K562 (cell line): Measurements from ENCODE around the gene PCBD2. TPM values are rescaled to one million over a fixed set of nuclear protein-coding genes. Genes with fewer than 3 reads are reported as not detected.

ENCODE experiments used
- ATAC-seq: fragments of 200-7000 bp; cut with Tn5 transposase; 3 replicates; pipeline ENCODE4 v1.9.1; 2020; ENCODE audit warnings: moderate library complexity
- BruUV-seq: library from RNA; stranded (reverse); fragments of 400-500 nt; replicated peaks from 2 replicates; lab custom pipeline; 2021; lab: Mats Ljungman, UMichigan
- CTCF ChIA-PET: fragments of 300-600 bp; formaldehyde crosslinking; extraction: SDS; loops from one replicate; lab custom pipeline; 2021; ENCODE audit warnings: low intra/inter-chr PET ratio; lab: Yijun Ruan, JAX
- POLR2A ChIA-PET: fragments of 300-600, 350-650 bp; sonication (Branson Sonifier 250); formaldehyde crosslinking; extraction: SDS; loops from one replicate; lab custom pipeline; 2021; ENCODE audit warnings: antibody characterized with exemption, inconsistent platforms; lab: Yijun Ruan, JAX
- DNase-seq, 4 experiments: peaks; one replicate each; pipeline versions ENCODE4 v3.0.0 to v3.0.0-alpha.2; 2011 to 2018; ENCODE audit warnings: low spot score in 3 of 4, mixed read lengths in 3 of 4; ENCODE audit errors: extremely low read depth in 1 of 4
- FAIRE-seq: peaks from 2 replicates; lab custom pipeline; 2011; peaks lifted over from hg19 to GRCh38; lab: Jason Lieb, UNC
- H2AFZ ChIP-seq: 2 replicates; pipeline ENCODE4 v1.6.0; 2011; ENCODE audit warnings: low read depth, low read length, control low read depth, inconsistent platforms
- H3K27ac ChIP-seq: fragments of 200-600 bp; 3 replicates; pipeline ENCODE4 v1.8.0; 2011; ENCODE audit warnings: low read depth, mild to moderate bottlenecking, control low read depth, inconsistent platforms, low read length, moderate library complexity, mixed read lengths; ENCODE audit errors: extremely low read depth
- H3K27me3 ChIP-seq, 2 experiments: fragments of 300-600 bp in 1 of 2; 2 replicates in 1 of 2; 3 replicates in 1 of 2; pipeline versions ENCODE4 v1.6.0 to v1.8.0; 2011; ENCODE audit warnings: inconsistent platforms in 2 of 2, low read length in 2 of 2, mild to moderate bottlenecking in 1 of 2, mixed read lengths in 1 of 2, moderate library complexity in 1 of 2; ENCODE audit not compliant: control insufficient read depth in 2 of 2, insufficient read depth in 2 of 2
- H3K36me3 ChIP-seq: fragments of 300-600 bp; 3 replicates; pipeline ENCODE4 v1.8.0; 2011; ENCODE audit warnings: mild to moderate bottlenecking, low read length, inconsistent platforms; ENCODE audit not compliant: control insufficient read depth, insufficient read depth
- H3K4me1 ChIP-seq, 2 experiments: fragments of 200-600 bp in 1 of 2; replicated peaks in 1 of 2; 2 replicates in 1 of 2; 3 replicates in 1 of 2; pipeline versions ENCODE4 v1.5.1 to v1.8.0; 2011; ENCODE audit warnings: inconsistent platforms in 2 of 2, low read length in 2 of 2, mild to moderate bottlenecking in 1 of 2, mixed read lengths in 1 of 2, moderate library complexity in 1 of 2; ENCODE audit not compliant: control insufficient read depth in 2 of 2, insufficient read depth in 2 of 2
- H3K4me2 ChIP-seq: 2 replicates; pipeline ENCODE4 v1.6.1; 2011; ENCODE audit warnings: low read length, control low read depth, inconsistent platforms, mixed read lengths; ENCODE audit not compliant: insufficient read depth
- H3K4me3 ChIP-seq: fragments of 200-600 bp; sonication (generic), shearing (Covaris generic); 2 replicates; pipeline ENCODE4 v1.5.1; 2016; ENCODE audit warnings: control low read depth, inconsistent platforms
- H3K79me2 ChIP-seq: fragments of 200-600 bp; 3 replicates; pipeline ENCODE4 v1.8.0; 2011; ENCODE audit warnings: low read length, inconsistent platforms; ENCODE audit not compliant: control insufficient read depth, insufficient read depth
- H3K9ac ChIP-seq, 2 experiments: 2 replicates each; pipeline versions ENCODE4 v1.6.0 to v1.6.1; 2011; ENCODE audit warnings: low read depth in 2 of 2, low read length in 2 of 2, control low read depth in 1 of 2, inconsistent platforms in 1 of 2, mild to moderate bottlenecking in 1 of 2, mixed read lengths in 1 of 2; ENCODE audit not compliant: insufficient read depth in 1 of 2
- H3K9me1 ChIP-seq: one replicate; pipeline ENCODE4 v1.6.0; 2011; ENCODE audit warnings: inconsistent platforms, mild to moderate bottlenecking, low read length, moderate library complexity; ENCODE audit not compliant: control insufficient read depth, insufficient read depth
- H3K9me3 ChIP-seq: replicated peaks from 2 replicates; pipeline ENCODE4 v1.5.1; 2011; ENCODE audit warnings: low read depth, low read length, inconsistent platforms; ENCODE audit not compliant: control insufficient read depth, insufficient read depth
- H4K20me1 ChIP-seq: replicated peaks from 2 replicates; pipeline ENCODE4 v1.6.1; 2011; ENCODE audit warnings: low read length, inconsistent platforms, mixed read lengths; ENCODE audit not compliant: control insufficient read depth, insufficient read depth
- ARID3B ChIP-seq: fragments of 250-450 bp; sonication (Bioruptor Pico); IDR thresholded peaks from 2 replicates; pipeline ENCODE4 v1.4.0; 2020; ENCODE audit warnings: borderline replicate concordance
- ATF2 ChIP-seq: sonication (generic); formaldehyde crosslinking; IDR thresholded peaks from 2 replicates; pipeline ENCODE4 v1.8.1; 2022; ENCODE audit warnings: missing genetic modification reagents
- ATF4 ChIP-seq: fragments of 450-650 bp; formaldehyde crosslinking; IDR thresholded peaks from 2 replicates; pipeline ENCODE4 v1.4.0; 2022; ENCODE audit warnings: mild to moderate bottlenecking, moderate library complexity
- CC2D1A ChIP-seq: fragments of 450-650 bp; IDR thresholded peaks from 2 replicates; pipeline ENCODE4 v1.6.1; 2017; ENCODE audit warnings: mild to moderate bottlenecking
- ETS2 ChIP-seq: IDR thresholded peaks from 2 replicates; pipeline ENCODE4 v1.6.1; 2016; ENCODE audit warnings: borderline replicate concordance, missing genetic modification characterization, mild to moderate bottlenecking, moderate library complexity, missing compliant biosample characterization; ENCODE audit not compliant: poor library complexity, severe bottlenecking
- FIP1L1 ChIP-seq: fragments of 200-400 bp; formaldehyde crosslinking; IDR thresholded peaks from 2 replicates; pipeline ENCODE4 v1.6.1; 2018; ENCODE audit warnings: mild to moderate bottlenecking, low read depth, low read length; ENCODE audit not compliant: poor library complexity, severe bottlenecking
- KAT7 ChIP-seq: sonication (generic); formaldehyde crosslinking; IDR thresholded peaks from 2 replicates; pipeline ENCODE4 v1.8.0; 2022; ENCODE audit warnings: missing genetic modification reagents, mild to moderate bottlenecking, borderline replicate concordance
- KLF16 ChIP-seq: IDR thresholded peaks from 2 replicates; pipeline ENCODE4 v1.6.1; 2016; ENCODE audit warnings: antibody characterized with exemption
- MCM3 ChIP-seq: fragments of 450-650 bp; IDR thresholded peaks from 2 replicates; pipeline ENCODE4 v1.6.1; 2016
- NCOR1 ChIP-seq: fragments of 450-650 bp; IDR thresholded peaks from 2 replicates; pipeline ENCODE4 v1.6.1; 2016; ENCODE audit warnings: mild to moderate bottlenecking, moderate library complexity
- PCBP2 ChIP-seq: fragments of 200-400 bp; formaldehyde crosslinking; IDR thresholded peaks from 2 replicates; pipeline ENCODE4 v1.6.1; 2018; ENCODE audit warnings: low read length, low read depth, mild to moderate bottlenecking, moderate library complexity; ENCODE audit not compliant: poor library complexity, severe bottlenecking
- SREBF2 ChIP-seq: sonication (generic); formaldehyde crosslinking; IDR thresholded peaks from 2 replicates; pipeline ENCODE4 v1.4.0; 2020; ENCODE audit warnings: mild to moderate bottlenecking, missing genetic modification reagents
- XRCC3 ChIP-seq: fragments of 450-650 bp; IDR thresholded peaks from 2 replicates; pipeline ENCODE4 v1.6.1; 2017; ENCODE audit warnings: mild to moderate bottlenecking, moderate library complexity
- WGBS: fragments of 100-300 bp; shearing (Covaris generic); methylation state at CpG from one replicate; pipeline ENCODE4 v1.1.6; 2016; ENCODE audit warnings: low coverage, mixed read lengths; ENCODE audit not compliant: insufficient coverage; ENCODE audit errors: missing lambda C conversion rate; 5-methylcytosine and 5-hydroxymethylcytosine counted together
- in situ Hi-C: fragments of 300-500 bp; cut with MboI; formaldehyde crosslinking; loops from 4 replicates; pipeline ENCODE4 v1.15.0; 2018; ENCODE audit warnings: inconsistent platforms, mixed read lengths
- intact Hi-C: fragments of 100-400 bp; cut with micrococcal nuclease; formaldehyde crosslinking; loops from 2 replicates; pipeline ENCODE4 v1.14.2; 2022
- polyA plus RNA-seq, 8 experiments: library from polyadenylated mRNA; depleted of rRNA in 4 of 8; stranded (reverse) in 5 of 8; unstranded in 3 of 8; fragments of >200 nt; fragmentation: Nextera tagmentation in 2 of 8; fragmentation: Illumina TruSeq in 1 of 8; extraction: Ambion mirVana in 2 of 8; extraction: Trizol in 1 of 8; gene quantifications; 2 replicates each; pipeline versions ENCODE4 v1.2.1 to v1.2.3, GENCODE V29; 2011 to 2014; ENCODE audit warnings: inconsistent platforms in 1 of 8, missing spikeins in 1 of 8
- total RNA-seq, 7 experiments: library from RNA; depleted of rRNA in 6 of 7; stranded (reverse); fragments of >200 nt in 6 of 7; fragmentation: Illumina TruSeq in 2 of 7; extraction: Trizol in 2 of 7; gene quantifications; 2 replicates each; pipeline versions ENCODE4 v1.2.1 to v1.2.3, GENCODE V29; 2011 to 2021; ENCODE audit warnings: low replicate concordance in 1 of 7

The PCBD2 gene
- total and polyA plus RNA-seq, 9 of the 15 experiments (the other 6 are each of a cell fraction or from before 2014, with no cell fraction given): 5.2 to 13.8 (median 7.8) TPM

GRCh38 chr5:134879456-134879855 lies 25.5 kb upstream of the PCBD2 start:
- no TSS peak for BruUV-seq
- Histone ChIP-seq H3K4me3 (no peak overlapping the region), H4K20me1 (no peaks in the 10 kb centered on the region), H3K27me3 (no peaks in the 10 kb centered on the region), H3K4me2 (no peak overlapping the region), H3K9me3 (no peaks in the 10 kb centered on the region), H3K9ac (no peak overlapping the region), H3K9me1 (no peaks in the 10 kb centered on the region), H2AFZ (no peak overlapping the region), H3K27ac (no peak overlapping the region), H3K4me1 (peaks cover 11 to 13% of the 10 kb centered on the region in 2 experiments; a peak in 4 of 5 replicates), H3K79me2 (peaks cover 8% of the 10 kb centered on the region; the same call in 2 of the 3 replicates), H3K36me3 (no peaks in the 10 kb centered on the region)
- POLR2A ChIA-PET: no interaction called here
- 70% methylated on average over 3 of the region's 3 CpGs for WGBS
- ATAC-seq (no peak), DNase-seq (no peak), FAIRE-seq (no peak)
- in situ Hi-C loops (no loop called here), intact Hi-C loops (no loop called here)
- TF ChIP-seq ATF4 (CRISPR knock-in tag) (no peak), CC2D1A (no peak), KLF16 (no peak), NCOR1 (no peak), ARID3B (CRISPR knock-in tag) (no peak), ATF2 (CRISPR knock-in tag) (no peak), SREBF2 (CRISPR knock-in tag) (no peak), FIP1L1 (no peak), PCBP2 (no peak), ETS2 (tag) (no peak), KAT7 (CRISPR knock-in tag) (no peak), XRCC3 (no peak), MCM3 (no peak)
- CTCF ChIA-PET: no interaction called here
